ENCODE measurements around the gene PYROXD2.

- TF ChIP-seq GATA2 (IDR thresholded peaks at IDR 0.05; ENCODE audit: low read depth, low read length) (no peak), GATA3 (IDR thresholded peaks at IDR 0.05; ENCODE audit: low read depth, low read length) (no peak)
Measured at GRCh38 chr10:98446151-98446660, 31.2 kb upstream of the PYROXD2 start.
